GM12878 (cell line): ENCODE measurements around the gene IL19. TPM values are rescaled to one million over a fixed set of nuclear protein-coding genes. Genes with fewer than 3 reads are reported as not detected.

Experiments used
- ATAC-seq: fragments of 200-7000 bp; cut with Tn5 transposase; 3 replicates; pipeline ENCODE4 v1.9.1; 2020; ENCODE audit warnings: mild to moderate bottlenecking, moderate library complexity
- BruUV-seq: library from RNA; stranded (reverse); fragments of 400-500 nt; replicated peaks from 2 replicates; lab custom pipeline; 2021; lab: Mats Ljungman, UMichigan
- CTCF ChIA-PET: fragments of 300-600 bp; sonication (Branson Sonifier 250); formaldehyde crosslinking; extraction: SDS; loops from one replicate; lab custom pipeline; 2021; ENCODE audit warnings: inconsistent platforms; lab: Yijun Ruan, JAX
- POLR2A ChIA-PET: fragments of 350-600 bp; formaldehyde crosslinking; extraction: SDS; loops from one replicate; lab custom pipeline; 2021; ENCODE audit warnings: inconsistent platforms; lab: Charles Lee
- RAD21 ChIA-PET: fragments of 300-600 bp; sonication (Branson Sonifier 250); formaldehyde crosslinking; loops from one replicate; lab custom pipeline; 2023; ENCODE audit warnings: antibody characterized with exemption; ENCODE audit not compliant: unreplicated experiment; lab: Charles Lee
- SMC1A ChIA-PET: fragments of 300-600 bp; sonication (Branson Sonifier 250); formaldehyde crosslinking; loops from one replicate; lab custom pipeline; 2023; ENCODE audit not compliant: unreplicated experiment, uncharacterized antibody; lab: Charles Lee
- DNase-seq: peaks from one replicate; pipeline ENCODE4 v3.0.0-alpha.2; 2011; ENCODE audit warnings: low read depth, low spot score
- FAIRE-seq: peaks from 3 replicates; lab custom pipeline; 2011; peaks lifted over from hg19 to GRCh38; lab: Jason Lieb, UNC
- H2AFZ ChIP-seq: 2 replicates; pipeline ENCODE4 v1.6.0; 2011; ENCODE audit warnings: low read depth, low read length, control low read depth; ENCODE audit not compliant: control insufficient read depth
- H3K27ac ChIP-seq: 2 replicates; pipeline ENCODE4 v1.5.1; 2011; ENCODE audit warnings: control low read depth; ENCODE audit not compliant: control insufficient read depth, insufficient read depth
- H3K27me3 ChIP-seq, 2 experiments: replicated peaks in 1 of 2; 2 replicates each; pipeline versions ENCODE4 v1.6.0 to v1.6.1; 2011; ENCODE audit warnings: low read length in 1 of 2; ENCODE audit not compliant: control insufficient read depth in 2 of 2, insufficient read depth in 2 of 2
- H3K36me3 ChIP-seq, 2 experiments: 2 replicates each; pipeline ENCODE4 v1.5.1; 2011; ENCODE audit warnings: low read length in 1 of 2; ENCODE audit not compliant: control insufficient read depth in 2 of 2, insufficient read depth in 2 of 2
- H3K4me1 ChIP-seq: 2 replicates; pipeline ENCODE4 v1.6.1; 2011; ENCODE audit warnings: mild to moderate bottlenecking, low read length, moderate library complexity, mixed read lengths; ENCODE audit not compliant: control insufficient read depth, insufficient read depth
- H3K4me2 ChIP-seq: 2 replicates; pipeline ENCODE4 v1.6.0; 2011; ENCODE audit warnings: control low read depth; ENCODE audit not compliant: control insufficient read depth, insufficient read depth
- H3K4me3 ChIP-seq: fragments of 200-600 bp; sonication (generic); 2 replicates; pipeline ENCODE4 v1.5.1; 2016
- H3K79me2 ChIP-seq: 2 replicates; pipeline ENCODE4 v1.6.0; 2011; ENCODE audit warnings: low read length; ENCODE audit not compliant: control insufficient read depth, insufficient read depth
- H3K9ac ChIP-seq: 2 replicates; pipeline ENCODE4 v1.8.0; 2011; ENCODE audit warnings: low read length, control low read depth, mixed read lengths; ENCODE audit not compliant: control insufficient read depth, insufficient read depth
- H3K9me3 ChIP-seq: replicated peaks from 3 replicates; pipeline ENCODE4 v1.5.1; 2011; ENCODE audit warnings: mild to moderate bottlenecking, low read length; ENCODE audit not compliant: control insufficient read depth, insufficient read depth
- H4K20me1 ChIP-seq: 2 replicates; pipeline ENCODE4 v1.6.0; 2011; ENCODE audit not compliant: control insufficient read depth, insufficient read depth
- CHD4 ChIP-seq: fragments of 200-600 bp; sonication (generic); IDR thresholded peaks from 2 replicates; pipeline ENCODE4 v1.6.1; 2016; ENCODE audit warnings: mild to moderate bottlenecking
- EZH2 ChIP-seq: IDR thresholded peaks from 2 replicates; pipeline ENCODE4 v1.6.1; 2012; ENCODE audit warnings: low read depth, mild to moderate bottlenecking, control low read depth, inconsistent platforms, low read length, borderline replicate concordance; ENCODE audit not compliant: control insufficient read depth
- RBBP5 ChIP-seq: fragments of 200-600 bp; sonication (generic); conservative IDR thresholded peaks from 2 replicates; pipeline ENCODE4 v1.6.1; 2016
- RFX5 ChIP-seq: IDR thresholded peaks from 2 replicates; pipeline ENCODE4 v1.6.1; 2011; ENCODE audit warnings: low read depth, low read length, improper control_type of control experiment
- SMARCA5 ChIP-seq: fragments of 450-650 bp; IDR thresholded peaks from 2 replicates; pipeline ENCODE4 v1.6.1; 2017; ENCODE audit warnings: mild to moderate bottlenecking
- SREBF2 ChIP-seq: IDR thresholded peaks from 2 replicates; pipeline ENCODE4 v1.6.1; 2012; ENCODE audit warnings: mild to moderate bottlenecking, low read length
- SUZ12 ChIP-seq: fragments of 200-600 bp; sonication (generic); IDR thresholded peaks from one replicate; pipeline ENCODE4 v1.6.1; 2018; ENCODE audit warnings: antibody characterized with exemption, mild to moderate bottlenecking; ENCODE audit not compliant: unreplicated experiment
- TCF7 ChIP-seq: IDR thresholded peaks from 2 replicates; pipeline ENCODE4 v1.6.1; 2014; ENCODE audit warnings: antibody characterized with exemption, borderline replicate concordance
- WRNIP1 ChIP-seq: IDR thresholded peaks from 2 replicates; pipeline ENCODE4 v1.6.1; 2011; ENCODE audit warnings: low read depth, low read length, improper control_type of control experiment, borderline replicate concordance
- WGBS: methylation state at CpG from one replicate; pipeline ENCODE4 v1.1.6; 2016; ENCODE audit warnings: low lambda C conversion rate; ENCODE audit not compliant: insufficient replicate concordance, insufficient coverage; ENCODE audit errors: missing lambda C conversion rate; 5-methylcytosine and 5-hydroxymethylcytosine counted together
- in situ Hi-C: fragments of 300-500 bp; cut with MboI; formaldehyde crosslinking; loops from 9 replicates; pipeline ENCODE4 v1.14.3; 2018; ENCODE audit warnings: mixed read lengths
- intact Hi-C: fragments of 100-400 bp; cut with micrococcal nuclease; formaldehyde crosslinking; loops from one replicate; pipeline ENCODE4 v1.14.2; 2022; ENCODE audit not compliant: unreplicated experiment
- polyA plus RNA-seq, 11 experiments: library from polyadenylated mRNA; depleted of rRNA in 4 of 11; unstranded in 6 of 11; stranded (reverse) in 5 of 11; fragments of >200 nt; fragmentation: Nextera tagmentation in 4 of 11; fragmentation: Illumina TruSeq in 1 of 11; extraction: Ambion mirVana in 4 of 11; extraction: Trizol in 1 of 11; gene quantifications; 1 replicate in 1 of 11; 2 replicates in 10 of 11; pipeline versions ENCODE4 v1.2.1 to v1.2.3, GENCODE V29; 2011 to 2016; ENCODE audit warnings: inconsistent platforms in 2 of 11, missing spikeins in 2 of 11, low read depth in 1 of 11
- total RNA-seq, 4 experiments: library from RNA; depleted of rRNA in 3 of 4; stranded (reverse); fragments of >200 nt in 3 of 4; fragmentation: Illumina TruSeq in 1 of 4; extraction: Trizol in 1 of 4; gene quantifications; 2 replicates each; pipeline versions ENCODE4 v1.2.1 to v1.2.3, GENCODE V29; 2013 to 2021
- TF ChIP-seq, protein P1 (sequence below): IDR thresholded peaks from 2 replicates; pipeline ENCODE4 v1.6.1; 2012; ENCODE audit warnings: mild to moderate bottlenecking, low read depth, low read length

The IL19 gene
- total and polyA plus RNA-seq, 10 of the 15 experiments (the other 5 are each of a cell fraction or from before 2014, with no cell fraction given), result 0.10 to 0.73 (median 0.28) TPM; not detected in 6

DNA sequence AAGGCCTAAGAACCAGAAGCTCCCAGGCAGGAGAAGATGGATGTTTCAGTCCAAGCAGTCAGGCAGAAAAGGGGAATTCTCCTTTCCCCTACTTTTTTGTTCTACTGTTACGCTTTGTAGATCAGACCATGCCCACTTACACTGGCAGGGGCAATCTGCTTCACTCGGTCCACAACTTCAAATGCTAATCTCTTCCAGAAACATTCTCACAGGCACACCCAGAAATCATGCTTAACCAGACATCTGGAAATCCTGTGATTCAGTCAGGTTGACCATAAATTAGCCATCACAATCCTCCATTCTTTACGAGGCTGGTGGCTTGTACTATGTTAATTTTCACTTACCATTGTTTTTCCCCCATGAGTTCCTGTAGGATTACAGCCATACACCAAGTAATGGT, 25.5 kb downstream of the IL19 start:
- FAIRE-seq, result no peak
- no peak for DNase-seq
- CTCF ChIA-PET, result interaction anchor here (1.0 to 18.5 kb wide), 8 partner anchors 9 to 186 kb away, joined by 3 to 805 read pairs (median 13); partner anchors contain the start of gene IL19
- Histone ChIP-seq H3K4me2 (no peak overlapping the region), H3K79me2 (no peaks in the 10 kb centered on the region; the same call in 1 of the 2 replicates), H3K9ac (no peak overlapping the region), H3K9me3 (no peaks in the 10 kb centered on the region), H3K36me3 (no peaks in the 10 kb centered on the region), H3K4me3 (no peak overlapping the region), H3K4me1 (peaks cover 42% of the 10 kb centered on the region), H3K27ac (no peak overlapping the region), H2AFZ (no peak overlapping the region), H4K20me1 (no peaks in the 10 kb centered on the region), H3K27me3 (no peaks in the 10 kb centered on the region)
- WGBS, result 99% methylated on average over 3 of the region's 3 CpGs
- SMC1A ChIA-PET, result interaction anchor here (1.1 to 4.6 kb wide), 6 partner anchors 8 to 117 kb away, joined by 3 to 161 read pairs (median 25); partner anchors contain the start of genes IL10 and IL19
- POLR2A ChIA-PET, result interaction anchor here (0.6 to 2.6 kb wide), 4 partner anchors 20 to 30 kb away, joined by 3 to 23 read pairs (median 11); partner anchors contain the start of genes IL10 and IL19
- no peak for ATAC-seq
- BruUV-seq, result no TSS peak
- intact Hi-C loops (no loop called here), in situ Hi-C loops (no loop called here)
- RAD21 ChIA-PET, result interaction anchor here (1.0 to 2.5 kb wide), 5 partner anchors 25 to 317 kb away, joined by 3 to 50 read pairs (median 6); partner anchors contain the start of genes IL10 and IL19
- no peak for TF ChIP-seq TCF7
- no peak for TF ChIP-seq SUZ12
- no peak for TF ChIP-seq WRNIP1
- no peak for TF ChIP-seq RFX5
- TF ChIP-seq SMARCA5, result no peak
- TF ChIP-seq, protein P1, sequence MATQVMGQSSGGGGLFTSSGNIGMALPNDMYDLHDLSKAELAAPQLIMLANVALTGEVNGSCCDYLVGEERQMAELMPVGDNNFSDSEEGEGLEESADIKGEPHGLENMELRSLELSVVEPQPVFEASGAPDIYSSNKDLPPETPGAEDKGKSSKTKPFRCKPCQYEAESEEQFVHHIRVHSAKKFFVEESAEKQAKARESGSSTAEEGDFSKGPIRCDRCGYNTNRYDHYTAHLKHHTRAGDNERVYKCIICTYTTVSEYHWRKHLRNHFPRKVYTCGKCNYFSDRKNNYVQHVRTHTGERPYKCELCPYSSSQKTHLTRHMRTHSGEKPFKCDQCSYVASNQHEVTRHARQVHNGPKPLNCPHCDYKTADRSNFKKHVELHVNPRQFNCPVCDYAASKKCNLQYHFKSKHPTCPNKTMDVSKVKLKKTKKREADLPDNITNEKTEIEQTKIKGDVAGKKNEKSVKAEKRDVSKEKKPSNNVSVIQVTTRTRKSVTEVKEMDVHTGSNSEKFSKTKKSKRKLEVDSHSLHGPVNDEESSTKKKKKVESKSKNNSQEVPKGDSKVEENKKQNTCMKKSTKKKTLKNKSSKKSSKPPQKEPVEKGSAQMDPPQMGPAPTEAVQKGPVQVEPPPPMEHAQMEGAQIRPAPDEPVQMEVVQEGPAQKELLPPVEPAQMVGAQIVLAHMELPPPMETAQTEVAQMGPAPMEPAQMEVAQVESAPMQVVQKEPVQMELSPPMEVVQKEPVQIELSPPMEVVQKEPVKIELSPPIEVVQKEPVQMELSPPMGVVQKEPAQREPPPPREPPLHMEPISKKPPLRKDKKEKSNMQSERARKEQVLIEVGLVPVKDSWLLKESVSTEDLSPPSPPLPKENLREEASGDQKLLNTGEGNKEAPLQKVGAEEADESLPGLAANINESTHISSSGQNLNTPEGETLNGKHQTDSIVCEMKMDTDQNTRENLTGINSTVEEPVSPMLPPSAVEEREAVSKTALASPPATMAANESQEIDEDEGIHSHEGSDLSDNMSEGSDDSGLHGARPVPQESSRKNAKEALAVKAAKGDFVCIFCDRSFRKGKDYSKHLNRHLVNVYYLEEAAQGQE, result no peak
- no peak for TF ChIP-seq EZH2
- no peak for TF ChIP-seq RBBP5
- TF ChIP-seq CHD4, result no peak
- TF ChIP-seq SREBF2, result no peak
